HFFc6 (cell line): Measurements from ENCODE around the gene NFATC3. TPM values are rescaled to one million over a fixed set of nuclear protein-coding genes. Genes with fewer than 3 reads are reported as not detected.
"Not testable (repeated sequence)": the region's sequence is repeated elsewhere in the genome, so short reads cannot be mapped to it uniquely, and the experiment has no call there.

Experiments used
- DNase-seq: peaks from one replicate; pipeline ENCODE4 v3.0.0-alpha.2; 2018
- H3K27ac Mint-ChIP-seq: 2 replicates; pipeline ENCODE4 v1.8.0; 2020; ENCODE audit warnings: mild to moderate bottlenecking, mixed read lengths
- H3K27me3 Mint-ChIP-seq: 2 replicates; pipeline ENCODE4 v1.8.0; 2021; ENCODE audit warnings: mild to moderate bottlenecking, moderate library complexity, mixed read lengths; ENCODE audit not compliant: insufficient read depth
- H3K36me3 Mint-ChIP-seq: 2 replicates; pipeline ENCODE4 v1.8.0; 2021; ENCODE audit warnings: low read depth, mixed read lengths
- H3K4me1 Mint-ChIP-seq: 2 replicates; pipeline ENCODE4 v1.8.0; 2020; ENCODE audit warnings: low read depth, mixed read lengths
- H3K4me3 Mint-ChIP-seq: 2 replicates; pipeline ENCODE4 v1.8.0; 2020; ENCODE audit warnings: mild to moderate bottlenecking, moderate library complexity, mixed read lengths
- H3K9me3 Mint-ChIP-seq: 2 replicates; pipeline ENCODE4 v1.8.0; 2020; ENCODE audit warnings: mild to moderate bottlenecking, mixed read lengths
- total RNA-seq, 6 experiments: library from RNA; stranded (reverse); fragmentation: NEBNext Ultra II Directional; extraction: Animal tissue kit (Norgen Biotek cat#: 25700); gene quantifications; 2 replicates in 1 of 6; 3 replicates in 5 of 6; pipeline ENCODE4 v1.2.3, GENCODE V29; 2021
- TF ChIP-seq, protein P1 (sequence below): fragments of 200-600 bp; sonication (generic); IDR thresholded peaks from 2 replicates; pipeline ENCODE4 v1.5.0; 2021; ENCODE audit warnings: antibody characterized with exemption, mild to moderate bottlenecking

The NFATC3 gene
- total RNA-seq, 6 experiments from 2014 or later = 17.2 to 20.7 (median 19.9) TPM

DNA sequence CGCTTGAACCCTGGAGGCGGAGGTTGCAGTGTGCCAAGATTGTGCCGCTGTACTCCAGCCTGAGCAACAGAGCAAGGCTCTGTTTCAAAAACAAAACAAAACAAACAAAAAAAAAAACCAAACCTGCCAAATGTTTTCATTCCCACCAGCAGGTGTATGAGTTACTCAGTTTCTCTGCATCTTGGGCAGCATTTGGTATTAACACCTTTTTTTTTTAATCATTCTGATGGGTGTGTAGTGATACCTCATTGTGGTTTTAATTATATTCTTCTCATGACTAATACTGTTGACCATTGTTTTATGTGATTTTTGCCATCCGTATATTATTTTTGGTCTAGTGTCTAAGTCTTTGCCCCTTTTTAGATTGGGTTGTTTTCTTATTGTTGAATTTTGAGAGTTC lies 15.3 kb downstream of the NFATC3 start:
- TF ChIP-seq, protein P1, sequence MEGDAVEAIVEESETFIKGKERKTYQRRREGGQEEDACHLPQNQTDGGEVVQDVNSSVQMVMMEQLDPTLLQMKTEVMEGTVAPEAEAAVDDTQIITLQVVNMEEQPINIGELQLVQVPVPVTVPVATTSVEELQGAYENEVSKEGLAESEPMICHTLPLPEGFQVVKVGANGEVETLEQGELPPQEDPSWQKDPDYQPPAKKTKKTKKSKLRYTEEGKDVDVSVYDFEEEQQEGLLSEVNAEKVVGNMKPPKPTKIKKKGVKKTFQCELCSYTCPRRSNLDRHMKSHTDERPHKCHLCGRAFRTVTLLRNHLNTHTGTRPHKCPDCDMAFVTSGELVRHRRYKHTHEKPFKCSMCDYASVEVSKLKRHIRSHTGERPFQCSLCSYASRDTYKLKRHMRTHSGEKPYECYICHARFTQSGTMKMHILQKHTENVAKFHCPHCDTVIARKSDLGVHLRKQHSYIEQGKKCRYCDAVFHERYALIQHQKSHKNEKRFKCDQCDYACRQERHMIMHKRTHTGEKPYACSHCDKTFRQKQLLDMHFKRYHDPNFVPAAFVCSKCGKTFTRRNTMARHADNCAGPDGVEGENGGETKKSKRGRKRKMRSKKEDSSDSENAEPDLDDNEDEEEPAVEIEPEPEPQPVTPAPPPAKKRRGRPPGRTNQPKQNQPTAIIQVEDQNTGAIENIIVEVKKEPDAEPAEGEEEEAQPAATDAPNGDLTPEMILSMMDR = no peak
- Mint-ChIP-seq H3K9me3 (peaks cover 18% of the 10 kb centered on the region), H3K4me1 (peaks cover 26% of the 10 kb centered on the region), H3K4me3 (no peak overlapping the region), H3K36me3 (peaks cover 27% of the 10 kb centered on the region), H3K27me3 (peaks cover 2% of the 10 kb centered on the region), H3K27ac (no peak overlapping the region)
- no peak for DNase-seq

DNA sequence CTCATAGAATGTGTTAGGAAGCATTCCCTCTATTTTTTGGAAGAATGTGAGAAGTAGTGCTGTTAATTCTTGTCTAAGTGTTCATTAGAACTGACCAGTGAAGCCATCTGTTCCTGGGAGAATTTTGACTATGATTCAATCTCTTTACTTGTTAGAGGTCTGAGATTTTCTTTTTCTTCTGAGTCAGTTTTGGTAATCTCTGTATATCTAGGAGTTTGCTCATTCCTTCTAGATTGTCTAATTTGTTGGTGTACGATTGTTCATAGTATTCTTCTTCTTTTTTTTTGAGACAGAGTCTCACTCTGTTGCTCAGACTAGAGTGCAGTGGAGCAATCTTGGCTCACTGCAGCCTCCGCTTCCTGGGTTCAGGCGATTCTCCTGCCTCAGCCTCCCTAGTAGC lies 20.4 kb downstream of the NFATC3 start:
- Mint-ChIP-seq H3K4me1 (peaks cover 16% of the 10 kb centered on the region), H3K36me3 (peaks cover 43% of the 10 kb centered on the region)

DNA sequence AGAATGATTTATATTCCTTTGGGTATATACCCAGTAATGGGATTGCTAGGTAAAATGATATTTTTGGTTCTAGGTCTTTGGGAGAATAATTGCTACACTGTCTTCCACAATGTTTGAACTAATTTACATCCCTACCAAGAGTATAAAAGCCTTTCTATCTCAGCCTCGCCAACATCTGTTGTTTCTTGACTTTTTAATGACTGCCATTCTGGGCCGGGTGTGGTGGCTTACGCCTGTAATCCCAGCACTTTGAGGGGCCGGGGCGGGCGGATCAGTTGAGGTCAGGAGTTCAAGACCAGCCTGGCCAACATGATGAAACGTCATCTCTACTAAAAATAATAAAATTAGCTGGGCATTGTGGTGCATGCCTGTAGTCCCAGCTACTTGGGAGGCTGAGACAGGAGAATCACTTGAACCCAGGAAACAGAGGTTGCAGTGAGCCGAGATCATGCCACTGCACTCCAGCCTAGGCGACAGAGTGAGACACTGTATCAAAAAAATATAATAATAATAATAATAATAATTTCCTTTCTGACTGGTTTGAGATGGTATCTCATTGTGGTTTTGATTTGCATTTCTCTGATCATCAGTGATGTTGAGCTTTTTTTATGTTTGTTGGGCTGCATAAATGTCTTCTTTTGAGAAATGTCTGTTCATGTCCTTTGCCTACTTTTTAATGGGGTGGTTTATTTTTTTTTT lies 22.2 kb downstream of the NFATC3 start:
- H3K27me3 Mint-ChIP-seq, H3K4me3 Mint-ChIP-seq, DNase-seq: not testable (repeated sequence)

More for the DNA sequence above, 20.4 kb downstream of the NFATC3 start:
- TF ChIP-seq, protein P1 = no peak
- H3K27ac Mint-ChIP-seq = peak overlapping the region; percentile 40; the same call in 1 of the 2 replicates
- H3K27me3 Mint-ChIP-seq = no peaks in the 10 kb centered on the region; the same call in 1 of the 2 replicates
- peaks cover 41% of the 10 kb centered on the region for H3K9me3 Mint-ChIP-seq
- DNase-seq = peak; percentile 27
- no peak overlapping the region for H3K4me3 Mint-ChIP-seq

DNA sequence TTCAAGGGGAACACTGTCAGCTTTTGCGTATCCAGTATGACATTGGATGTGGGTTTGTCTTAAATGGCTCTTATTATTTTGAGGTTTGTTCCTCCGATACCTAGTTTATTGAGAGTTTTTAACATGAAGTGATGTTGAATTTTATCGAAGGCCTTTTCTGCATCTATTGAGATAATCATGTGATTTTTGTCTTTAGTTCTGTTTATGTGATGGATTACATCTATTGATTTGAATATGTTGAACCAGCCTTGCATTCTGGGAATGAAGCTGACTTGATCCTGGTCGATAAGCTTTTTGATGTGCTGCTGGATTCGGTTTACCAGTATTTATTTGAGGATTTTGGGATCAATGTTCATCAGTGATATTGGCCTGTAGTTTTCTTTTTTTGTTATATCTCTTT lies 24.0 kb downstream of the NFATC3 start:
- not testable (repeated sequence) for H3K4me1 Mint-ChIP-seq, DNase-seq, H3K4me3 Mint-ChIP-seq, H3K27me3 Mint-ChIP-seq, H3K27ac Mint-ChIP-seq
- Mint-ChIP-seq H3K36me3 (peaks cover 52% of the 10 kb centered on the region), H3K9me3 (peaks cover 50% of the 10 kb centered on the region)

More for the DNA sequence above, 22.2 kb downstream of the NFATC3 start:
- peaks cover 50% of the 10 kb centered on the region for H3K9me3 Mint-ChIP-seq
- H3K27ac Mint-ChIP-seq, H3K4me1 Mint-ChIP-seq: not testable (repeated sequence)
- peaks cover 54% of the 10 kb centered on the region for H3K36me3 Mint-ChIP-seq

DNA sequence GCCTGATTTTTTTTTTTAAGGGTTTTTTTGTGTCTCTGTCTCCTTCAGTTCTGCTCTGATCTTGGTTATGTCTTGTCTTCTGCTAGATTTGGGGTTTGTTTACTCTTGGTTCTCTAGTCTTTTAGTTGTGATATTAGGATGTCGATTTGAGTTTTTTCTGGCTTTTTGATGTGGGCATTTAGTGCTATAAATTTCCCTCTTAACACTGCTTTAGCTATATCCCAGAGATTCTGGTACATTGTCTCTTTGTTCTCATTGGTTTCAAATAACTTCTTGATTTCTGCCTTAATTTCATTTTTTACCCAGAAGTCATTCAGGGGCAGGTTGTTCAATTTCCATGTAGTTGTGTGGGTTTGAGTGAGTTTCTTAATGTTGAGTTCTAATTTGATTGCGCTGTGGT lies 25.4 kb downstream of the NFATC3 start:
- H3K4me1 Mint-ChIP-seq, DNase-seq, H3K27ac Mint-ChIP-seq, H3K27me3 Mint-ChIP-seq, H3K4me3 Mint-ChIP-seq: not testable (repeated sequence)
- Mint-ChIP-seq H3K9me3 (peaks cover 41% of the 10 kb centered on the region), H3K36me3 (peaks cover 43% of the 10 kb centered on the region)

DNA sequence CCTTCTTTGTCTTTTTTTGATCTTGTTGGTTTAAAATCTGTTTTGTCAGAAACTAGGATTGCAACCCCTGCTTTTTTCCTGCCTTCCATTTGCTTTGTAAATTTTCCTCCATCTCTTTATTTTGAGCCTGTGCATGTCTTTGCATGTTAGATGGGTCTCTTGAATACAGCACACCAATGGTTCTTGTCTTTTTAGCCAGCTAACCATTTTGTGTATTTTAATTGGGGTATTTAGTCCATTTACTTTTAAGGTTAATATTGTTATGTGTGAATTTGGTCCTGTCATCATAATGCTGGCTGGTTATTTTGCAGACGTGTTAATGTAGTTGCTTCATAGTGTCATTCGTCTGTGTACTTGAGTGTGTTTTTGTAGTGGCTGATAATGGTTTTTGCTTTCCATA lies 26.2 kb downstream of the NFATC3 start:
- H3K4me1 Mint-ChIP-seq = no peaks in the 10 kb centered on the region
- no peak overlapping the region for H3K27ac Mint-ChIP-seq
- DNase-seq = no peak
- H3K27me3 Mint-ChIP-seq = no peaks in the 10 kb centered on the region
- peaks cover 41% of the 10 kb centered on the region for H3K36me3 Mint-ChIP-seq
- peaks cover 38% of the 10 kb centered on the region for H3K9me3 Mint-ChIP-seq
- TF ChIP-seq, protein P1 = no peak
- no peak overlapping the region for H3K4me3 Mint-ChIP-seq

DNA sequence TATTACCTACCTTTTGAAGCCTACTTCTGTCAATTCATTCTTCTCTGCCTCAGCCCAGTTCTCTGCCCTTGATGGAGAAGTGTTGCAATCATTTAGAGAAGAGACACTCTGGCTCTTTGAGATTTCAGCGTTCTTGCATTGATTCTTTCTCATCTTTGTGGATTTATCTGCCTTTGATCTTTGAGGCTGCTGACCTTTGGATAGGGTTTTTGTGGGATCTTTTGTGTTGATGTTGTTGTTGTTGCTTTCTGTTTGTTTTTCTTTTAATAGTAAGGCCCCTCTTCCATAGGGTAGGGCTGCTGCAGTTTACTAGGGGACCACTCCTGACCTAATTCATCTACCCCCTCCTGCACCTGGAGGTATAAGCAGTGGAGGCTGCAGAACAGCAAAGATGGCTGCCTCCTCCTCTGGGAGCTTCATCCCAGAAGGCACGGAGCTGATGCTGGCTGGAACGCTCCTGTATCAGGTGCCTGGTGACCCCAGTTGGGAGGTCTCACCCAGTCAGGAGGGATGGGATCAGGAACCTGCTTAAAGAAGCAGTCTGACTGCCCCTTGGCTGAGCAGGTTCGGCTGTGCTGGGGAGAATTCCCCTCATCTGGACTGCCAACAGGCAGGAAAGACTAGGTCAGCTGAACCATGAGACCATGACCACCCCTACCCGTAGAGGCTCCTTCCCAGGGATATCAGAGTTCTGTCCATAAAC lies 28.0 kb downstream of the NFATC3 start:
- Mint-ChIP-seq H3K9me3 (peaks cover 30% of the 10 kb centered on the region), H3K36me3 (peaks cover 35% of the 10 kb centered on the region), H3K4me1 (no peaks in the 10 kb centered on the region), H3K27me3 (no peaks in the 10 kb centered on the region), H3K27ac (no peak overlapping the region), H3K4me3 (no peak overlapping the region)
- TF ChIP-seq, protein P1 = no peak
- DNase-seq = no peak
